ENCODE data around the gene IGSF9. TPM values are rescaled to one million over a fixed set of nuclear protein-coding genes. Genes with fewer than 3 reads are reported as not detected.

IGSF9 gene
- total and polyA plus RNA-seq, 8 donors: 0.83 to 5.4 (median 2.0) TPM

DNA sequence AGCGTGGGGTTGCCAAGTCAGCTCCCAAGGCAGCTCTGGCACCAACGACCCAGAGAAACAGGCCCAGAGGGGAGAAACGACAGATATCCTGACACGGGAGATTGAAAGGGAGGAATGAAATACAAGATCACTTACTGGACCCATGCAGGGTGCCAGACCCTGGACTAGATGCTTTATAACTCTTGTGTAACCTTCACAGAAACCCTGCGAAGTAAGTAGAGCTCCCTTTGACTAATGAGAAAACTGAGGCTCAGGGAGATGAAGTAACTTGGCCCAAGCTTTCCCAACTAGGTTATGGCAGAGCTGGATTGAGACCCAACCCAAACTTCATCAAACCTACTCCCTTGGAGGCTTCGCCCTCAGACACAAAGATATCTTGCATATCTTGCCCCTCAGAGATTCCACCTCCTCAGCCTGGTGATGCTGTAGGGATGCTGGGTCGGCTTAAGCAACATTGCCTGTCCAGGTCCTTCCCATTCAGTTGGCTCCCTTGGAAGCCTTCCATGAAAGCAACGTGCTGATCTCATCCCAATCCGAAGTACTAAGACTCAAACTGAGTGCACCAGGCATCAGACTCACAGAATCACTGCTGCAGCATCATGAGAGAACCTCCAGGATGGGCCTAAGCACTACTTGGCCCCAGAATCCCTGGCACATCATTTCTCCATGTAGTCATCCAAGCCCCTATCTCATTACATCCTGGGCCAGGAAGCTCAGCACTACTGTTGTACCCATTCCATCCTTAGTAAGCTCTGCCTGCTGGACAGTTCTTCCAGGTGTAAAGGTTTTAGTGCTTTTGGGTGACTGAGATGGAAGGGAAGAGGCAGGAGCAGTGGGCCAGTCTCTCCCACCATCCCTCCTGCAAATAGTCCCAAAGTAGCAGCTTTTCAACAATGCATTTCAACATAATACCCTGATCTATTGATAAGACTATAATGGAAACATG is 1.1 kb upstream of the IGSF9 start:
- H3K27ac ChIP-seq: peak overlapping the region in 3 of 4 donors; percentile 39 to 84 (median 70)
- FAIRE-seq: no peak
- intact Hi-C loops (cut with DNase I): no loop called here
- TF ChIP-seq CTCF (IDR thresholded peaks at IDR 0.05): no peak
- no peak for DNase-seq
- H3K9me3 ChIP-seq: no peaks in the 10 kb centered on the region
- H3K4me3 ChIP-seq: peak overlapping the region in 3 of 4 donors; percentile 55 to 57 (median 56)
- no peaks in the 10 kb centered on the region for H3K36me3 ChIP-seq
- no peaks in the 10 kb centered on the region for H3K27me3 ChIP-seq
- peaks cover 3 to 12% (median 4%) of the 10 kb centered on the region in 3 donors for H3K4me1 ChIP-seq
- 41 to 44% methylated on average over 9 of the region's 9 CpGs for WGBS, 2 donors
- ATAC-seq: no peak

DNA sequence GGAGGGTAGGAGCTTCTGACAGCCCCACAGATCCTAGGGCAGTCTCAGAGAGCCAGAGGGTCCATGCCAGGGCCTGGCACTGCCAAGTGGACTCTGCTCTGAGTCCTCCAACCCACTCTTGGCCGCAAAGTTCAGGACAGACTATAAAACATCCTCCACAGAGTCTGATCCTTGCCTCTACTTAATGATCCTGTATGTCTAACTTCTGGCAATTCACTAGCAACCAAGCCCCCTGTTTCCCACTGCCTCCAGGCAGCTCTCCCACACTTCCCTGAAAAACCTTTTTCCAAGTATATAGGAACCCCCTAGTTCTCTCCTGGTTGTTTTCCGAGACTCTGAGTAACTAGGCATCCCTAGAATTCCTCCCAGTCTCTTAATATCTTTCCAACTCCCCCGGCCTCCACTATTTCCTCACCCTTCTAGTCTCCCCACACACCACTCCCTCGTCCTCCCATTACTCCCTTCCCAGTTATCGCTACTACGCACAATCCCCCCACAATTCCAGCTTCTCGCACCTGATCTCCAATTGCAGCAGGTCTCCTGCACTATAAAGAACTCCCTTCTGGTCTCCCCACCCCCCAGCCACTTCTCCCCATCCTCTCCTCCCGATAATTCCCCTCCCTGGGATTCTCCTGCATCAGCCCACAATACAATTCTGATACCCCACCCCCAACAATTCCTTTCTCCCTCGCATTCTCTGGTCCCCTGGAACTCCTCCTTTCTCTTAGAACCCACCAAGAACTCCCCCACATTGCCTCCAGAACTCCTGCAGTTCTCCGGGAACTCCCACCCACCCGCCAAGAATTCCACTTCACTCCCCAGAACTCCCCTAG is 574 bp downstream of the IGSF9 start:
- TF ChIP-seq CTCF (IDR thresholded peaks at IDR 0.05): no peak
- Histone ChIP-seq H3K36me3 (no peaks in the 10 kb centered on the region), H3K4me1 (peaks cover 3 to 12% (median 4%) of the 10 kb centered on the region in 3 donors), H3K27me3 (no peaks in the 10 kb centered on the region), H3K27ac (peak overlapping the region in 1 of 4 donors; percentile 44), H3K4me3 (peak overlapping the region in 2 of 4 donors; percentile 55 to 56), H3K9me3 (no peaks in the 10 kb centered on the region)
- intact Hi-C loops (cut with DNase I): loop anchor here in 1 of 3 donors (2.0 kb wide), 1 partner anchor 58 kb away; no protein-coding TSS in a partner anchor
- no peak for ATAC-seq
- WGBS, 2 donors: 46 to 55% methylated on average over 11 of the region's 11 CpGs
- no peak for FAIRE-seq
- no peak for DNase-seq

DNA sequence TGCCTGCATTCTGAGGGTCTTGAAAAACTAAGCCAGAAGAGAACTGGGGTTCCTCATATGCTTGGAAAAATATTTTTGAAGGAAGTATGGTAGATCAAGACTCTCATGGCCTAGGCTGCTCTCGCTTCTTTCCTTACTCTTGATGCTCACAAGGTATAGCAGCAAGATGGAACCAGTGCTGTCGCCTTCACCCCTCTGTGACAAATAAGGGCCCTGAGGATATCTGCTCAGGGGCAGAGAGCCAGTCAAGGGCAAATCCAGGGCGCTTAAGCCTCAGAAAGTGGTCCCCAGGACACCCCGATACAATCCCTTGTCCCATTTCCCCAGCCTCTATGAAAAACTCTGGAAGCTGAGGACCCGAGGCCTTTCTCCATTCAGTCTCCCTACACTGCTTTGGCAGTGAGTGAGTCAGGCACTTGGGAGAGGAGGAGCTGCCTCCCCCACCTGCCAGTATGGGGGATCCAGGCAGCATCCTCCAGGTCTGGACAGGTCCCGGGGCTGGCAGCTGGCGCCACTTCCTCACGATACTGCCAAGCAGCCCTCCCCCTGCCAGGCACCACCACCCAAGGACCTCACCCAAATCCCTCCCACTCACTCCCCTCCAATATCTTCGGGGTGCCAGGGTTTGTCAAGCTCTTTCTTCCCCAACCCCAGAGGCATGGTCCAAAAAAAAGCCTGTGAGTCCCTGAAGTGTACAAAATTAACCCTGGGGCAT is 1.3 kb downstream of the IGSF9 start:
- intact Hi-C loops (cut with DNase I): loop anchor here in 1 of 3 donors (2.0 kb wide), 1 partner anchor 59 kb away; no protein-coding TSS in a partner anchor
- Histone ChIP-seq H3K27me3 (no peaks in the 10 kb centered on the region), H3K9me3 (no peaks in the 10 kb centered on the region), H3K4me1 (peaks cover 0 to 8% (median 4%) of the 10 kb centered on the region in 3 donors), H3K27ac (no peak overlapping the region), H3K36me3 (no peaks in the 10 kb centered on the region), H3K4me3 (no peak overlapping the region)
- DNase-seq (peak in 1 of 6 donors; percentile 67), FAIRE-seq (no peak), ATAC-seq (no peak)
- WGBS, 2 donors: 74 to 78% methylated on average over 9 of the region's 9 CpGs
- no peak for TF ChIP-seq CTCF (IDR thresholded peaks at IDR 0.05)

GRCh38 chr1:159943278-159943640 is 2.2 kb downstream of the IGSF9 start:
- no peak overlapping the region for H3K27ac ChIP-seq
- WGBS, 2 donors: 82 to 83% methylated on average over 5 of the region's 5 CpGs
- no peak for TF ChIP-seq CTCF (IDR thresholded peaks at IDR 0.05)
- FAIRE-seq (no peak), DNase-seq (no peak), ATAC-seq (no peak)
- no peaks in the 10 kb centered on the region for H3K36me3 ChIP-seq
- intact Hi-C loops (cut with DNase I): no loop called here
- no peak overlapping the region for H3K4me3 ChIP-seq
- H3K9me3 ChIP-seq: no peaks in the 10 kb centered on the region
- H3K27me3 ChIP-seq: no peaks in the 10 kb centered on the region
- peaks cover 0 to 4% (median 4%) of the 10 kb centered on the region in 3 donors for H3K4me1 ChIP-seq
